WTC11 (cell line): ENCODE data around the gene PCBP1. TPM values are rescaled to one million over a fixed set of nuclear protein-coding genes. Genes with fewer than 3 reads are reported as not detected.

Source experiments
- ATAC-seq: fragments of 200-7000 bp; cut with Tn5 transposase; 2 replicates; pipeline ENCODE4 v1.10.0; 2021; ENCODE audit warnings: mild to moderate bottlenecking, moderate library complexity
- CTCF ChIA-PET: fragments of 300-600 bp; sonication (Branson Sonifier 250); formaldehyde crosslinking; loops from one replicate; lab custom pipeline; 2021; ENCODE audit warnings: antibody characterized with exemption; lab: Charles Lee
- POLR2A ChIA-PET: fragments of 350-600 bp; sonication (Branson Sonifier 250); formaldehyde crosslinking; loops from one replicate; lab custom pipeline; 2021; ENCODE audit warnings: antibody characterized with exemption; lab: Charles Lee
- DNase-seq: peaks from one replicate; pipeline ENCODE4 v3.0.0; 2021; ENCODE audit warnings: low spot score
- H3K27ac Mint-ChIP-seq: 2 replicates; pipeline ENCODE4 v1.8.0; 2021; ENCODE audit warnings: mixed read lengths
- H3K27me3 Mint-ChIP-seq: 2 replicates; pipeline ENCODE4 v1.8.0; 2021; ENCODE audit warnings: low read depth, mild to moderate bottlenecking, moderate library complexity, mixed read lengths
- H3K36me3 Mint-ChIP-seq: 2 replicates; pipeline ENCODE4 v1.8.0; 2021; ENCODE audit warnings: mixed read lengths
- H3K4me1 Mint-ChIP-seq: 2 replicates; pipeline ENCODE4 v1.8.0; 2022; ENCODE audit warnings: mixed read lengths
- H3K4me3 Mint-ChIP-seq: 2 replicates; pipeline ENCODE4 v1.8.0; 2021; ENCODE audit warnings: mild to moderate bottlenecking, moderate library complexity, mixed read lengths
- H3K9me3 Mint-ChIP-seq: 2 replicates; pipeline ENCODE4 v1.8.0; 2021; ENCODE audit warnings: mixed read lengths
- CBFB ChIP-seq: sonication (generic); formaldehyde crosslinking; IDR thresholded peaks from 2 replicates; pipeline ENCODE4 v1.8.1; 2022; ENCODE audit warnings: mild to moderate bottlenecking, low read depth, missing genetic modification reagents
- CREB1 ChIP-seq: sonication (generic); formaldehyde crosslinking; IDR thresholded peaks from 2 replicates; pipeline ENCODE4 v1.8.0; 2023; ENCODE audit warnings: mild to moderate bottlenecking, missing genetic modification reagents
- MXD4 ChIP-seq: fragments of 250-450 bp; sonication (Bioruptor Pico); IDR thresholded peaks from 2 replicates; pipeline ENCODE4 v1.8.0; 2021; ENCODE audit warnings: mild to moderate bottlenecking, moderate library complexity, borderline replicate concordance
- MYBL2 ChIP-seq: sonication (generic); formaldehyde crosslinking; IDR thresholded peaks from 2 replicates; pipeline ENCODE4 v1.8.1; 2023; ENCODE audit warnings: mild to moderate bottlenecking, moderate library complexity, missing genetic modification reagents
- NFATC4 ChIP-seq: fragments of 250-450 bp; sonication (Bioruptor Pico); IDR thresholded peaks from 2 replicates; pipeline ENCODE4 v1.9.0; 2021; ENCODE audit warnings: mild to moderate bottlenecking
- OVOL2 ChIP-seq: fragments of 250-450 bp; sonication (Bioruptor Pico); IDR thresholded peaks from 2 replicates; pipeline ENCODE4 v1.9.0; 2021; ENCODE audit warnings: mild to moderate bottlenecking, borderline replicate concordance
- ZBTB21 ChIP-seq: sonication (generic); formaldehyde crosslinking; IDR thresholded peaks from 2 replicates; pipeline ENCODE4 v1.8.1; 2023; ENCODE audit warnings: mild to moderate bottlenecking, missing genetic modification reagents, borderline replicate concordance
- ZNF219 ChIP-seq: sonication (generic); formaldehyde crosslinking; IDR thresholded peaks from 2 replicates; pipeline ENCODE4 v1.8.0; 2023; ENCODE audit warnings: missing genetic modification reagents, mild to moderate bottlenecking, borderline replicate concordance
- ZNF232 ChIP-seq: sonication (generic); formaldehyde crosslinking; IDR thresholded peaks from 2 replicates; pipeline ENCODE4 v1.8.0; 2022; ENCODE audit warnings: mild to moderate bottlenecking, missing genetic modification reagents
- total RNA-seq: library from RNA; stranded (reverse); gene quantifications from 3 replicates; pipeline ENCODE4 v1.2.3, GENCODE V29; 2021
- TF ChIP-seq, protein P1 (sequence below): sonication (generic); formaldehyde crosslinking; IDR thresholded peaks from 2 replicates; pipeline ENCODE4 v1.8.0; 2023; ENCODE audit warnings: missing genetic modification reagents
- TF ChIP-seq, protein P2 (sequence below): sonication (generic); formaldehyde crosslinking; IDR thresholded peaks from 2 replicates; pipeline ENCODE4 v1.8.1; 2023; ENCODE audit warnings: mild to moderate bottlenecking, missing genetic modification reagents, borderline replicate concordance
- TF ChIP-seq, protein P3 (sequence below): fragments of 250-450 bp; sonication (Bioruptor Pico); IDR thresholded peaks from 2 replicates; pipeline ENCODE4 v1.9.0; 2021; ENCODE audit warnings: mild to moderate bottlenecking
- TF ChIP-seq, protein P4 (sequence below): sonication (generic); formaldehyde crosslinking; conservative IDR thresholded peaks from 2 replicates; pipeline ENCODE4 v1.8.1; 2022; ENCODE audit warnings: mild to moderate bottlenecking, missing genetic modification reagents
- TF ChIP-seq, protein P5 (sequence below): fragments of 200-600 bp; IDR thresholded peaks from 2 replicates; pipeline ENCODE4 v1.8.0; 2022; ENCODE audit warnings: antibody characterized with exemption
- TF ChIP-seq, protein P6 (sequence below): sonication (generic); formaldehyde crosslinking; IDR thresholded peaks from 2 replicates; pipeline ENCODE4 v1.8.1; 2023; ENCODE audit warnings: mild to moderate bottlenecking, missing genetic modification reagents
- TF ChIP-seq, protein P7 (sequence below): fragments of 250-450 bp; sonication (Bioruptor Pico); IDR thresholded peaks from 2 replicates; pipeline ENCODE4 v1.9.0; 2021; ENCODE audit warnings: moderate library complexity, mild to moderate bottlenecking, inconsistent platforms, borderline replicate concordance
- TF ChIP-seq, protein P8 (sequence below): sonication (generic); formaldehyde crosslinking; IDR thresholded peaks from 2 replicates; pipeline ENCODE4 v1.8.1; 2022; ENCODE audit warnings: mild to moderate bottlenecking, moderate library complexity, missing genetic modification reagents

The PCBP1 gene
- total RNA-seq, 1 experiment from 2014 or later, result 489 TPM

DNA sequence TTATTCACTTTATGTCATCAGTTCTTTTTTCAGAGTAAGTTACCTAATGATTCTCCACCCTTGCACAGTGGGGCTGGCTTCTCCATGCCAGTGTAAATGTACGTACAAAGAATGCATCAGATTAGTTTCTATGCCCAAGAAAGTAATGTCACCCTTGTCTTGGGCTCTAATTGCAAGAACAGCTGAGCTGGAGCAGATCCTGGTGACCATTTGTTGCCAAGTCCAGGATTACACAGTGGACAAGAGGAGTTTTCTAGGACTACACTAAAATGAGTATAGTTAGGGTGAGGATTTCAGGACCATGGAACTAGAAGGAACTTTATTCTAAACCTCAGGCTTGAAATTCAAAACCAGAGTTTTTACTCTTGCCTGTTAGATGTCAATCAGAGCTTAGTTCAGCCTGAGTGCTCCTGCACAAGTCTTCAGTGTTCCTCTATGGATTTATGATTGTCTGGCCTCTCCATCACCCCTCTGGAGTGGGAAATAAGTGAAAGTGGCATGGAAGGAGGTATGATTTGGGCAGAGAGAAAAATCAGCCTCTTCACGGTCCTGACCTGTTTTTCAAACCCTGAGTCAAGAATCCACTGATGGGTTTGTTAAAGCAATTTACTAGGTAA, 29.8 kb downstream of the PCBP1 start:
- Mint-ChIP-seq H3K4me1 (peaks cover 55% of the 10 kb centered on the region), H3K9me3 (no peaks in the 10 kb centered on the region), H3K27ac (peak overlapping the region; percentile 43; the same call in 1 of the 2 replicates), H3K4me3 (no peak overlapping the region), H3K36me3 (no peaks in the 10 kb centered on the region), H3K27me3 (no peaks in the 10 kb centered on the region)
- CTCF ChIA-PET, result no interaction called here
- TF ChIP-seq, protein P1, sequence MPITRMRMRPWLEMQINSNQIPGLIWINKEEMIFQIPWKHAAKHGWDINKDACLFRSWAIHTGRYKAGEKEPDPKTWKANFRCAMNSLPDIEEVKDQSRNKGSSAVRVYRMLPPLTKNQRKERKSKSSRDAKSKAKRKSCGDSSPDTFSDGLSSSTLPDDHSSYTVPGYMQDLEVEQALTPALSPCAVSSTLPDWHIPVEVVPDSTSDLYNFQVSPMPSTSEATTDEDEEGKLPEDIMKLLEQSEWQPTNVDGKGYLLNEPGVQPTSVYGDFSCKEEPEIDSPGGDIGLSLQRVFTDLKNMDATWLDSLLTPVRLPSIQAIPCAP (CRISPR knock-in tag), result no peak
- TF ChIP-seq, protein P2, sequence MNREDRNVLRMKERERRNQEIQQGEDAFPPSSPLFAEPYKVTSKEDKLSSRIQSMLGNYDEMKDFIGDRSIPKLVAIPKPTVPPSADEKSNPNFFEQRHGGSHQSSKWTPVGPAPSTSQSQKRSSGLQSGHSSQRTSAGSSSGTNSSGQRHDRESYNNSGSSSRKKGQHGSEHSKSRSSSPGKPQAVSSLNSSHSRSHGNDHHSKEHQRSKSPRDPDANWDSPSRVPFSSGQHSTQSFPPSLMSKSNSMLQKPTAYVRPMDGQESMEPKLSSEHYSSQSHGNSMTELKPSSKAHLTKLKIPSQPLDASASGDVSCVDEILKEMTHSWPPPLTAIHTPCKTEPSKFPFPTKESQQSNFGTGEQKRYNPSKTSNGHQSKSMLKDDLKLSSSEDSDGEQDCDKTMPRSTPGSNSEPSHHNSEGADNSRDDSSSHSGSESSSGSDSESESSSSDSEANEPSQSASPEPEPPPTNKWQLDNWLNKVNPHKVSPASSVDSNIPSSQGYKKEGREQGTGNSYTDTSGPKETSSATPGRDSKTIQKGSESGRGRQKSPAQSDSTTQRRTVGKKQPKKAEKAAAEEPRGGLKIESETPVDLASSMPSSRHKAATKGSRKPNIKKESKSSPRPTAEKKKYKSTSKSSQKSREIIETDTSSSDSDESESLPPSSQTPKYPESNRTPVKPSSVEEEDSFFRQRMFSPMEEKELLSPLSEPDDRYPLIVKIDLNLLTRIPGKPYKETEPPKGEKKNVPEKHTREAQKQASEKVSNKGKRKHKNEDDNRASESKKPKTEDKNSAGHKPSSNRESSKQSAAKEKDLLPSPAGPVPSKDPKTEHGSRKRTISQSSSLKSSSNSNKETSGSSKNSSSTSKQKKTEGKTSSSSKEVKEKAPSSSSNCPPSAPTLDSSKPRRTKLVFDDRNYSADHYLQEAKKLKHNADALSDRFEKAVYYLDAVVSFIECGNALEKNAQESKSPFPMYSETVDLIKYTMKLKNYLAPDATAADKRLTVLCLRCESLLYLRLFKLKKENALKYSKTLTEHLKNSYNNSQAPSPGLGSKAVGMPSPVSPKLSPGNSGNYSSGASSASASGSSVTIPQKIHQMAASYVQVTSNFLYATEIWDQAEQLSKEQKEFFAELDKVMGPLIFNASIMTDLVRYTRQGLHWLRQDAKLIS, result no peak
- TF ChIP-seq CREB1 (CRISPR knock-in tag) (no peak), CBFB (no peak), ZBTB21 (CRISPR knock-in tag) (no peak), MXD4 (CRISPR knock-in tag) (no peak), ZNF232 (CRISPR knock-in tag) (no peak), ZNF219 (CRISPR knock-in tag) (no peak), NFATC4 (CRISPR knock-in tag) (no peak), OVOL2 (CRISPR knock-in tag) (no peak), MYBL2 (no peak)
- TF ChIP-seq, protein P3, sequence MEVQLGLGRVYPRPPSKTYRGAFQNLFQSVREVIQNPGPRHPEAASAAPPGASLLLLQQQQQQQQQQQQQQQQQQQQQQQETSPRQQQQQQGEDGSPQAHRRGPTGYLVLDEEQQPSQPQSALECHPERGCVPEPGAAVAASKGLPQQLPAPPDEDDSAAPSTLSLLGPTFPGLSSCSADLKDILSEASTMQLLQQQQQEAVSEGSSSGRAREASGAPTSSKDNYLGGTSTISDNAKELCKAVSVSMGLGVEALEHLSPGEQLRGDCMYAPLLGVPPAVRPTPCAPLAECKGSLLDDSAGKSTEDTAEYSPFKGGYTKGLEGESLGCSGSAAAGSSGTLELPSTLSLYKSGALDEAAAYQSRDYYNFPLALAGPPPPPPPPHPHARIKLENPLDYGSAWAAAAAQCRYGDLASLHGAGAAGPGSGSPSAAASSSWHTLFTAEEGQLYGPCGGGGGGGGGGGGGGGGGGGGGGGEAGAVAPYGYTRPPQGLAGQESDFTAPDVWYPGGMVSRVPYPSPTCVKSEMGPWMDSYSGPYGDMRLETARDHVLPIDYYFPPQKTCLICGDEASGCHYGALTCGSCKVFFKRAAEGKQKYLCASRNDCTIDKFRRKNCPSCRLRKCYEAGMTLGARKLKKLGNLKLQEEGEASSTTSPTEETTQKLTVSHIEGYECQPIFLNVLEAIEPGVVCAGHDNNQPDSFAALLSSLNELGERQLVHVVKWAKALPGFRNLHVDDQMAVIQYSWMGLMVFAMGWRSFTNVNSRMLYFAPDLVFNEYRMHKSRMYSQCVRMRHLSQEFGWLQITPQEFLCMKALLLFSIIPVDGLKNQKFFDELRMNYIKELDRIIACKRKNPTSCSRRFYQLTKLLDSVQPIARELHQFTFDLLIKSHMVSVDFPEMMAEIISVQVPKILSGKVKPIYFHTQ, result no peak
- TF ChIP-seq, protein P4, sequence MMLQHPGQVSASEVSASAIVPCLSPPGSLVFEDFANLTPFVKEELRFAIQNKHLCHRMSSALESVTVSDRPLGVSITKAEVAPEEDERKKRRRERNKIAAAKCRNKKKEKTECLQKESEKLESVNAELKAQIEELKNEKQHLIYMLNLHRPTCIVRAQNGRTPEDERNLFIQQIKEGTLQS (CRISPR knock-in tag), result no peak
- TF ChIP-seq, protein P5, sequence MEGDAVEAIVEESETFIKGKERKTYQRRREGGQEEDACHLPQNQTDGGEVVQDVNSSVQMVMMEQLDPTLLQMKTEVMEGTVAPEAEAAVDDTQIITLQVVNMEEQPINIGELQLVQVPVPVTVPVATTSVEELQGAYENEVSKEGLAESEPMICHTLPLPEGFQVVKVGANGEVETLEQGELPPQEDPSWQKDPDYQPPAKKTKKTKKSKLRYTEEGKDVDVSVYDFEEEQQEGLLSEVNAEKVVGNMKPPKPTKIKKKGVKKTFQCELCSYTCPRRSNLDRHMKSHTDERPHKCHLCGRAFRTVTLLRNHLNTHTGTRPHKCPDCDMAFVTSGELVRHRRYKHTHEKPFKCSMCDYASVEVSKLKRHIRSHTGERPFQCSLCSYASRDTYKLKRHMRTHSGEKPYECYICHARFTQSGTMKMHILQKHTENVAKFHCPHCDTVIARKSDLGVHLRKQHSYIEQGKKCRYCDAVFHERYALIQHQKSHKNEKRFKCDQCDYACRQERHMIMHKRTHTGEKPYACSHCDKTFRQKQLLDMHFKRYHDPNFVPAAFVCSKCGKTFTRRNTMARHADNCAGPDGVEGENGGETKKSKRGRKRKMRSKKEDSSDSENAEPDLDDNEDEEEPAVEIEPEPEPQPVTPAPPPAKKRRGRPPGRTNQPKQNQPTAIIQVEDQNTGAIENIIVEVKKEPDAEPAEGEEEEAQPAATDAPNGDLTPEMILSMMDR, result no peak
- TF ChIP-seq, protein P6, sequence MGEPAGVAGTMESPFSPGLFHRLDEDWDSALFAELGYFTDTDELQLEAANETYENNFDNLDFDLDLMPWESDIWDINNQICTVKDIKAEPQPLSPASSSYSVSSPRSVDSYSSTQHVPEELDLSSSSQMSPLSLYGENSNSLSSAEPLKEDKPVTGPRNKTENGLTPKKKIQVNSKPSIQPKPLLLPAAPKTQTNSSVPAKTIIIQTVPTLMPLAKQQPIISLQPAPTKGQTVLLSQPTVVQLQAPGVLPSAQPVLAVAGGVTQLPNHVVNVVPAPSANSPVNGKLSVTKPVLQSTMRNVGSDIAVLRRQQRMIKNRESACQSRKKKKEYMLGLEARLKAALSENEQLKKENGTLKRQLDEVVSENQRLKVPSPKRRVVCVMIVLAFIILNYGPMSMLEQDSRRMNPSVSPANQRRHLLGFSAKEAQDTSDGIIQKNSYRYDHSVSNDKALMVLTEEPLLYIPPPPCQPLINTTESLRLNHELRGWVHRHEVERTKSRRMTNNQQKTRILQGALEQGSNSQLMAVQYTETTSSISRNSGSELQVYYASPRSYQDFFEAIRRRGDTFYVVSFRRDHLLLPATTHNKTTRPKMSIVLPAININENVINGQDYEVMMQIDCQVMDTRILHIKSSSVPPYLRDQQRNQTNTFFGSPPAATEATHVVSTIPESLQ (CRISPR knock-in tag), result no peak
- TF ChIP-seq, protein P7, sequence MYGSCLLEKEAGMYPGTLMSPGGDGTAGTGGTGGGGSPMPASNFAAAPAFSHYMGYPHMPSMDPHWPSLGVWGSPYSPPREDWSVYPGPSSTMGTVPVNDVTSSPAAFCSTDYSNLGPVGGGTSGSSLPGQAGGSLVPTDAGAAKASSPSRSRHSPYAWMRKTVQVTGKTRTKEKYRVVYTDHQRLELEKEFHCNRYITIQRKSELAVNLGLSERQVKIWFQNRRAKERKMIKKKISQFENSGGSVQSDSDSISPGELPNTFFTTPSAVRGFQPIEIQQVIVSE (CRISPR knock-in tag), result no peak
- TF ChIP-seq, protein P8, sequence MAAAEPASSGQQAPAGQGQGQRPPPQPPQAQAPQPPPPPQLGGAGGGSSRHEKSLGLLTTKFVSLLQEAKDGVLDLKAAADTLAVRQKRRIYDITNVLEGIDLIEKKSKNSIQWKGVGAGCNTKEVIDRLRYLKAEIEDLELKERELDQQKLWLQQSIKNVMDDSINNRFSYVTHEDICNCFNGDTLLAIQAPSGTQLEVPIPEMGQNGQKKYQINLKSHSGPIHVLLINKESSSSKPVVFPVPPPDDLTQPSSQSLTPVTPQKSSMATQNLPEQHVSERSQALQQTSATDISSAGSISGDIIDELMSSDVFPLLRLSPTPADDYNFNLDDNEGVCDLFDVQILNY, result no peak
- DNase-seq (no peak), ATAC-seq (no peak)
- POLR2A ChIA-PET, result interaction anchor here (0.7 to 1.9 kb wide), 2 partner anchors 7 to 25 kb away, joined by 3 to 9 read pairs; no protein-coding TSS in a partner anchor
